HEK293 (cell line): Measurements from ENCODE around the gene AP2A1.

Experiments
- CTCF ChIA-PET: fragments of 350-600 bp; formaldehyde crosslinking; extraction: SDS; loops from one replicate; lab custom pipeline; 2021; ENCODE audit warnings: antibody characterized with exemption; lab: Yijun Ruan, JAX
- POLR2A ChIA-PET: fragments of 300-600 bp; formaldehyde crosslinking; extraction: SDS; loops from one replicate; lab custom pipeline; 2020; ENCODE audit warnings: antibody characterized with exemption, inconsistent platforms; lab: Yijun Ruan, JAX
- H3K27ac ChIP-seq: fragments of 200-500 bp; sonication (Bioruptor generic); 2 replicates; pipeline ENCODE4 v1.5.1; 2014; ENCODE audit warnings: low read depth, low read length, control low read depth, inconsistent platforms; ENCODE audit errors: extremely low read depth
- H3K36me3 ChIP-seq, 2 experiments: fragments of 200-500 bp in 1 of 2; sonication (Bioruptor generic) in 1 of 2; 1 replicate in 1 of 2; 2 replicates in 1 of 2; pipeline ENCODE4 v1.5.1; 2014 to 2017; ENCODE audit warnings: inconsistent platforms in 2 of 2, low read length in 2 of 2; ENCODE audit not compliant: control insufficient read depth in 2 of 2, insufficient read depth in 1 of 2
- H3K4me1 ChIP-seq: fragments of 200-500 bp; sonication (Bioruptor generic); 2 replicates; pipeline ENCODE4 v1.5.1; 2014; ENCODE audit warnings: mild to moderate bottlenecking, low read length, inconsistent platforms; ENCODE audit not compliant: control insufficient read depth, insufficient read depth
- H3K4me3 ChIP-seq: 2 replicates; pipeline ENCODE4 v1.5.1; 2011; ENCODE audit warnings: low read depth, mild to moderate bottlenecking, control low read depth, low read length, moderate library complexity
- H3K9me3 ChIP-seq: fragments of 200-500 bp; sonication (Bioruptor generic); 2 replicates; pipeline ENCODE4 v1.5.1; 2014; ENCODE audit warnings: low read depth, low read length, inconsistent platforms; ENCODE audit not compliant: control insufficient read depth, insufficient read depth
- BCL11A ChIP-seq: fragments of 450-650 bp; formaldehyde crosslinking; IDR thresholded peaks from 2 replicates; pipeline ENCODE4 v1.5.1; 2016; ENCODE audit warnings: low read depth, missing biosample characterization, missing genetic modification characterization
- EGR2 ChIP-seq: fragments of 450-650 bp; formaldehyde crosslinking; IDR thresholded peaks from 2 replicates; pipeline ENCODE4 v1.5.1; 2016; ENCODE audit warnings: low read depth, missing biosample characterization, missing genetic modification characterization
- KLF1 ChIP-seq: fragments of 450-650 bp; formaldehyde crosslinking; IDR thresholded peaks from 2 replicates; pipeline ENCODE4 v1.5.1; 2016; ENCODE audit warnings: missing biosample characterization, missing genetic modification characterization
- KLF16 ChIP-seq: fragments of 450-650 bp; formaldehyde crosslinking; IDR thresholded peaks from 2 replicates; pipeline ENCODE4 v1.5.1; 2017; ENCODE audit warnings: missing biosample characterization, missing genetic modification characterization
- ZBTB21 ChIP-seq: fragments of 450-650 bp; formaldehyde crosslinking; IDR thresholded peaks from 2 replicates; pipeline ENCODE4 v1.5.1; 2017; ENCODE audit warnings: missing biosample characterization, missing genetic modification characterization
- ZFHX2 ChIP-seq: fragments of 450-650 bp; formaldehyde crosslinking; conservative IDR thresholded peaks from 2 replicates; pipeline ENCODE4 v1.5.1; 2016; ENCODE audit warnings: missing biosample characterization, missing genetic modification characterization
- ZNF18 ChIP-seq: fragments of 450-650 bp; formaldehyde crosslinking; IDR thresholded peaks from 2 replicates; pipeline ENCODE4 v1.5.1; 2016; ENCODE audit warnings: missing biosample characterization, missing genetic modification characterization
- ZNF335 ChIP-seq: fragments of 450-650 bp; formaldehyde crosslinking; conservative IDR thresholded peaks from 2 replicates; pipeline ENCODE4 v1.5.1; 2016; ENCODE audit warnings: missing biosample characterization, missing genetic modification characterization
- ZNF426 ChIP-seq: fragments of 450-650 bp; formaldehyde crosslinking; IDR thresholded peaks from 2 replicates; pipeline ENCODE4 v1.5.1; 2017; ENCODE audit warnings: missing biosample characterization, missing genetic modification characterization, mild to moderate bottlenecking, inconsistent platforms, moderate library complexity
- ZNF521 ChIP-seq: fragments of 450-650 bp; formaldehyde crosslinking; IDR thresholded peaks from 2 replicates; pipeline ENCODE4 v1.5.1; 2017; ENCODE audit warnings: missing biosample characterization, mild to moderate bottlenecking, missing genetic modification characterization
- ZNF571 ChIP-seq: fragments of 450-650 bp; formaldehyde crosslinking; IDR thresholded peaks from 2 replicates; pipeline ENCODE4 v1.5.0; 2017; ENCODE audit warnings: missing biosample characterization, missing genetic modification characterization
- ZNF600 ChIP-seq: fragments of 450-650 bp; formaldehyde crosslinking; IDR thresholded peaks from 2 replicates; pipeline ENCODE4 v1.5.1; 2016; ENCODE audit warnings: missing biosample characterization, missing genetic modification characterization
- ZNF623 ChIP-seq: fragments of 450-650 bp; formaldehyde crosslinking; IDR thresholded peaks from 2 replicates; pipeline ENCODE4 v1.5.1; 2016; ENCODE audit warnings: missing biosample characterization, missing genetic modification characterization
- ZNF639 ChIP-seq: fragments of 450-650 bp; formaldehyde crosslinking; IDR thresholded peaks from 2 replicates; pipeline ENCODE4 v1.5.1; 2016; ENCODE audit warnings: missing biosample characterization, missing genetic modification characterization
- ZSCAN4 ChIP-seq: fragments of 450-650 bp; formaldehyde crosslinking; IDR thresholded peaks from 2 replicates; pipeline ENCODE4 v1.5.1; 2017; ENCODE audit warnings: missing biosample characterization, missing genetic modification characterization
- ZXDB ChIP-seq: fragments of 450-650 bp; formaldehyde crosslinking; IDR thresholded peaks from 2 replicates; pipeline ENCODE4 v1.5.1; 2016; ENCODE audit warnings: missing biosample characterization, missing genetic modification characterization
- TF ChIP-seq, protein P1 (sequence below): fragments of 450-650 bp; formaldehyde crosslinking; IDR thresholded peaks from 2 replicates; pipeline ENCODE4 v1.5.1; 2017; ENCODE audit warnings: missing biosample characterization, missing genetic modification characterization
- TF ChIP-seq, protein P2 (sequence below): fragments of 450-650 bp; formaldehyde crosslinking; conservative IDR thresholded peaks from 2 replicates; pipeline ENCODE4 v1.5.1; 2016; ENCODE audit warnings: low read depth, missing biosample characterization, missing genetic modification characterization
- TF ChIP-seq, protein P3 (sequence below): fragments of 450-650 bp; formaldehyde crosslinking; IDR thresholded peaks from 2 replicates; pipeline ENCODE4 v1.5.1; 2016; ENCODE audit warnings: missing biosample characterization, missing genetic modification characterization

The AP2A1 gene

GRCh38 chr19:49782515-49782914 lies 15.7 kb downstream of the AP2A1 start:
- Histone ChIP-seq H3K36me3 (peaks cover 27 to 39% of the 10 kb centered on the region in 2 experiments; a peak in 2 of 3 replicates), H3K27ac (no peak overlapping the region), H3K9me3 (no peaks in the 10 kb centered on the region), H3K4me3 (no peak overlapping the region), H3K4me1 (no peaks in the 10 kb centered on the region)
- TF ChIP-seq ZNF571 (tag by site-specific recombination) (no peak), ZNF335 (tag by site-specific recombination) (no peak)
- TF ChIP-seq, protein P1, sequence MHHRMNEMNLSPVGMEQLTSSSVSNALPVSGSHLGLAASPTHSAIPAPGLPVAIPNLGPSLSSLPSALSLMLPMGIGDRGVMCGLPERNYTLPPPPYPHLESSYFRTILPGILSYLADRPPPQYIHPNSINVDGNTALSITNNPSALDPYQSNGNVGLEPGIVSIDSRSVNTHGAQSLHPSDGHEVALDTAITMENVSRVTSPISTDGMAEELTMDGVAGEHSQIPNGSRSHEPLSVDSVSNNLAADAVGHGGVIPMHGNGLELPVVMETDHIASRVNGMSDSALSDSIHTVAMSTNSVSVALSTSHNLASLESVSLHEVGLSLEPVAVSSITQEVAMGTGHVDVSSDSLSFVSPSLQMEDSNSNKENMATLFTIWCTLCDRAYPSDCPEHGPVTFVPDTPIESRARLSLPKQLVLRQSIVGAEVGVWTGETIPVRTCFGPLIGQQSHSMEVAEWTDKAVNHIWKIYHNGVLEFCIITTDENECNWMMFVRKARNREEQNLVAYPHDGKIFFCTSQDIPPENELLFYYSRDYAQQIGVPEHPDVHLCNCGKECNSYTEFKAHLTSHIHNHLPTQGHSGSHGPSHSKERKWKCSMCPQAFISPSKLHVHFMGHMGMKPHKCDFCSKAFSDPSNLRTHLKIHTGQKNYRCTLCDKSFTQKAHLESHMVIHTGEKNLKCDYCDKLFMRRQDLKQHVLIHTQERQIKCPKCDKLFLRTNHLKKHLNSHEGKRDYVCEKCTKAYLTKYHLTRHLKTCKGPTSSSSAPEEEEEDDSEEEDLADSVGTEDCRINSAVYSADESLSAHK (tag by site-specific recombination) = no peak
- POLR2A ChIA-PET = no interaction called here
- CTCF ChIA-PET = no interaction called here

GRCh38 chr19:49786376-49786820 lies 19.6 kb downstream of the AP2A1 start:
- H3K36me3 ChIP-seq = peaks cover 33 to 66% of the 10 kb centered on the region in 2 experiments; a peak in 2 of 3 replicates

More at GRCh38 chr19:49786376-49786820, 19.6 kb downstream of the AP2A1 start:
- CTCF ChIA-PET = interaction anchor here (0.5 to 0.7 kb wide), 3 partner anchors 10 to 313 kb away, joined by 3 to 4 read pairs (median 3); partner anchors contain the start of gene FLT3LG
- POLR2A ChIA-PET = interaction anchor here (0.6 to 1.3 kb wide), 3 partner anchors 20 to 79 kb away, joined by 3 to 7 read pairs (median 4); partner anchors contain the start of genes AP2A1 and FUZ
- Histone ChIP-seq H3K4me3 (no peak overlapping the region), H3K27ac (0 out of 2 replicates have a peak overlapping the region, but pooled peaks have one; percentile 16), H3K4me1 (no peaks in the 10 kb centered on the region), H3K9me3 (no peaks in the 10 kb centered on the region)
- no peak for TF ChIP-seq ZNF623 (tag by site-specific recombination)
- TF ChIP-seq ZSCAN4 (tag by site-specific recombination) = no peak
- TF ChIP-seq, protein P2, sequence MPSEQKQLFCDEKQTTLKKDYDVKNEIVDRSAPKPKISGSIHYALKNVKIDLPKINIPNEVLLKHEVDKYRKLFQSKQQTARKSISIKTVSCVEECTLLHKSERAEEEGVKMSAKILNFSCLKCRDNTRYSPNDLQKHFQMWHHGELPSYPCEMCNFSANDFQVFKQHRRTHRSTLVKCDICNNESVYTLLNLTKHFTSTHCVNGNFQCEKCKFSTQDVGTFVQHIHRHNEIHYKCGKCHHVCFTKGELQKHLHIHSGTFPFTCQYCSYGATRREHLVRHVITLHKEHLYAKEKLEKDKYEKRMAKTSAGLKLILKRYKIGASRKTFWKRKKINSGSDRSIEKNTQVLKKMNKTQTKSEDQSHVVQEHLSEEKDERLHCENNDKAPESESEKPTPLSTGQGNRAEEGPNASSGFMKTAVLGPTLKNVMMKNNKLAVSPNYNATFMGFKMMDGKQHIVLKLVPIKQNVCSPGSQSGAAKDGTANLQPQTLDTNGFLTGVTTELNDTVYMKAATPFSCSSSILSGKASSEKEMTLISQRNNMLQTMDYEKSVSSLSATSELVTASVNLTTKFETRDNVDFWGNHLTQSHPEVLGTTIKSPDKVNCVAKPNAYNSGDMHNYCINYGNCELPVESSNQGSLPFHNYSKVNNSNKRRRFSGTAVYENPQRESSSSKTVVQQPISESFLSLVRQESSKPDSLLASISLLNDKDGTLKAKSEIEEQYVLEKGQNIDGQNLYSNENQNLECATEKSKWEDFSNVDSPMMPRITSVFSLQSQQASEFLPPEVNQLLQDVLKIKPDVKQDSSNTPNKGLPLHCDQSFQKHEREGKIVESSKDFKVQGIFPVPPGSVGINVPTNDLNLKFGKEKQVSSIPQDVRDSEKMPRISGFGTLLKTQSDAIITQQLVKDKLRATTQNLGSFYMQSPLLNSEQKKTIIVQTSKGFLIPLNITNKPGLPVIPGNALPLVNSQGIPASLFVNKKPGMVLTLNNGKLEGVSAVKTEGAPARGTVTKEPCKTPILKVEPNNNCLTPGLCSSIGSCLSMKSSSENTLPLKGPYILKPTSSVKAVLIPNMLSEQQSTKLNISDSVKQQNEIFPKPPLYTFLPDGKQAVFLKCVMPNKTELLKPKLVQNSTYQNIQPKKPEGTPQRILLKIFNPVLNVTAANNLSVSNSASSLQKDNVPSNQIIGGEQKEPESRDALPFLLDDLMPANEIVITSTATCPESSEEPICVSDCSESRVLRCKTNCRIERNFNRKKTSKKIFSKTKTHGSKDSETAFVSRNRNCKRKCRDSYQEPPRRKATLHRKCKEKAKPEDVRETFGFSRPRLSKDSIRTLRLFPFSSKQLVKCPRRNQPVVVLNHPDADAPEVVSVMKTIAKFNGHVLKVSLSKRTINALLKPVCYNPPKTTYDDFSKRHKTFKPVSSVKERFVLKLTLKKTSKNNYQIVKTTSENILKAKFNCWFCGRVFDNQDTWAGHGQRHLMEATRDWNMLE (tag by site-specific recombination) = no peak
- peak; percentile 63; the same call in 1 of the 2 replicates for TF ChIP-seq ZNF600 (tag by site-specific recombination)
- TF ChIP-seq BCL11A (tag by site-specific recombination) = no peak
- no peak for TF ChIP-seq ZNF426 (tag by site-specific recombination)
- no peak for TF ChIP-seq KLF16
- no peak for TF ChIP-seq ZNF639
- TF ChIP-seq, protein P3, sequence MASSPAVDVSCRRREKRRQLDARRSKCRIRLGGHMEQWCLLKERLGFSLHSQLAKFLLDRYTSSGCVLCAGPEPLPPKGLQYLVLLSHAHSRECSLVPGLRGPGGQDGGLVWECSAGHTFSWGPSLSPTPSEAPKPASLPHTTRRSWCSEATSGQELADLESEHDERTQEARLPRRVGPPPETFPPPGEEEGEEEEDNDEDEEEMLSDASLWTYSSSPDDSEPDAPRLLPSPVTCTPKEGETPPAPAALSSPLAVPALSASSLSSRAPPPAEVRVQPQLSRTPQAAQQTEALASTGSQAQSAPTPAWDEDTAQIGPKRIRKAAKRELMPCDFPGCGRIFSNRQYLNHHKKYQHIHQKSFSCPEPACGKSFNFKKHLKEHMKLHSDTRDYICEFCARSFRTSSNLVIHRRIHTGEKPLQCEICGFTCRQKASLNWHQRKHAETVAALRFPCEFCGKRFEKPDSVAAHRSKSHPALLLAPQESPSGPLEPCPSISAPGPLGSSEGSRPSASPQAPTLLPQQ (tag by site-specific recombination) = no peak
- TF ChIP-seq ZFHX2 (tag by site-specific recombination) = peak; percentile 37
- no peak for TF ChIP-seq ZNF18
- TF ChIP-seq EGR2 (tag by site-specific recombination) = peak; percentile 37; the same call in 1 of the 2 replicates
- TF ChIP-seq ZNF521 = no peak
- TF ChIP-seq KLF1 = peak; percentile 55
- no peak for TF ChIP-seq ZBTB21 (tag by site-specific recombination)
- no peak for TF ChIP-seq ZXDB
